ENCODE results near the gene ALCAM.

DNA sequence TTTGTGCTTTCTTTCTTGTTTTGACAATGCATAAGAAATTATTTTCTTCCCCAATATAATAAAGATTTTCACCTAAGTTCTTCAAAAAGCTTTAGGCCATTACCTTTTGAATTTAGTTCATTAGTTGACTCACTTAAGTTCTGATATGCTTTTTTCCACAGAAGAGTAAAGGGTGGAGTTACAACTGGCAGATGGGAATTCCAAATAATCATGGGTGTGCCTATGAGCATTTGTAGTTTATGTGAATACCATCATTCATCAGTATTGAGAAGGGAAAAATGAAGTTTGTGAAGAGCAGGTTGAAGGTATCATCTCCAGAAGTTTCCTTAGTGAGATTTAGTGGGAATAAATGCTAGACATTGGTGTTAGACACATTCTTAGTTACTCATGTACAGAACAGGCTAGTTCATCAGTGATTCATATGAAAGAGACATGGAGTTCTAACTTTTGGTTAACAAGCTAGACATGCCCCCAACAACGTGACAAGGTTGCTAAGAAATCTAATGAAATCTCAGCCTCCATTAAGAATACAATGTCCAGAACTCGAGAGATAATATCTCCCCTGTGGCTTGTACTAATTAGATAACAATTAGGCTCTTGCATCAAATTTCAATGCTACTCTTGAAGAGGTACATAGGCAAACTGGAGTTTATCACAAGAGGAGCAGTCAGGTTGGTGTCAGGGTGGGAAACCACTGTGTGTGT is 16.9 kb upstream of the ALCAM start:
- TF ChIP-seq POLR2AphosphoS5 (IDR thresholded peaks at IDR 0.05; ENCODE audit: low read depth, low read length) (no peak), SIN3A (IDR thresholded peaks at IDR 0.05; ENCODE audit: borderline replicate concordance, insufficient read depth, low read length) (no peak), TAF1 (IDR thresholded peaks at IDR 0.05; ENCODE audit: borderline replicate concordance, insufficient read depth, low read length) (no peak), FOXP2 (optimal IDR thresholded peaks at IDR 0.05; ENCODE audit: borderline replicate concordance, extremely low read depth, extremely low read length, insufficient read depth) (no peak)
- TF ChIP-seq, protein P1, sequence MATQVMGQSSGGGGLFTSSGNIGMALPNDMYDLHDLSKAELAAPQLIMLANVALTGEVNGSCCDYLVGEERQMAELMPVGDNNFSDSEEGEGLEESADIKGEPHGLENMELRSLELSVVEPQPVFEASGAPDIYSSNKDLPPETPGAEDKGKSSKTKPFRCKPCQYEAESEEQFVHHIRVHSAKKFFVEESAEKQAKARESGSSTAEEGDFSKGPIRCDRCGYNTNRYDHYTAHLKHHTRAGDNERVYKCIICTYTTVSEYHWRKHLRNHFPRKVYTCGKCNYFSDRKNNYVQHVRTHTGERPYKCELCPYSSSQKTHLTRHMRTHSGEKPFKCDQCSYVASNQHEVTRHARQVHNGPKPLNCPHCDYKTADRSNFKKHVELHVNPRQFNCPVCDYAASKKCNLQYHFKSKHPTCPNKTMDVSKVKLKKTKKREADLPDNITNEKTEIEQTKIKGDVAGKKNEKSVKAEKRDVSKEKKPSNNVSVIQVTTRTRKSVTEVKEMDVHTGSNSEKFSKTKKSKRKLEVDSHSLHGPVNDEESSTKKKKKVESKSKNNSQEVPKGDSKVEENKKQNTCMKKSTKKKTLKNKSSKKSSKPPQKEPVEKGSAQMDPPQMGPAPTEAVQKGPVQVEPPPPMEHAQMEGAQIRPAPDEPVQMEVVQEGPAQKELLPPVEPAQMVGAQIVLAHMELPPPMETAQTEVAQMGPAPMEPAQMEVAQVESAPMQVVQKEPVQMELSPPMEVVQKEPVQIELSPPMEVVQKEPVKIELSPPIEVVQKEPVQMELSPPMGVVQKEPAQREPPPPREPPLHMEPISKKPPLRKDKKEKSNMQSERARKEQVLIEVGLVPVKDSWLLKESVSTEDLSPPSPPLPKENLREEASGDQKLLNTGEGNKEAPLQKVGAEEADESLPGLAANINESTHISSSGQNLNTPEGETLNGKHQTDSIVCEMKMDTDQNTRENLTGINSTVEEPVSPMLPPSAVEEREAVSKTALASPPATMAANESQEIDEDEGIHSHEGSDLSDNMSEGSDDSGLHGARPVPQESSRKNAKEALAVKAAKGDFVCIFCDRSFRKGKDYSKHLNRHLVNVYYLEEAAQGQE (IDR thresholded peaks at IDR 0.05; ENCODE audit: insufficient read depth in 1 of 2, low read depth in 2 of 2, low read length in 2 of 2): no peak
